Dedifferentiated amniotic fluid mesenchymal stem cell (primary cell): ENCODE results near the gene SCAF1.

Source experiments
- DNase-seq: peaks from one replicate; pipeline ENCODE4 v3.0.0-alpha.2; 2016; ENCODE audit errors: extremely low spot score

SCAF1 gene

GRCh38 chr19:49646586-49646985, 4.6 kb downstream of the SCAF1 start:
- DNase-seq = no peak

- no peak for DNase-seq
Observed at GRCh38 chr19:49651029-49651819, 9.2 kb downstream of the SCAF1 start.

- no peak for DNase-seq
Observed at GRCh38 chr19:49651820-49652550, 10.0 kb downstream of the SCAF1 start.

- DNase-seq = no peak
Observed at GRCh38 chr19:49652551-49653465, 10.8 kb downstream of the SCAF1 start.

- DNase-seq = no peak
Observed at GRCh38 chr19:49653466-49653806, 11.4 kb downstream of the SCAF1 start.

- DNase-seq = no peak
Observed at GRCh38 chr19:49654581-49654980, 12.6 kb downstream of the SCAF1 start.

GRCh38 chr19:49655570-49656455, 13.8 kb downstream of the SCAF1 start:
- no peak for DNase-seq

GRCh38 chr19:49656456-49657109, 14.6 kb downstream of the SCAF1 start:
- no peak for DNase-seq

- DNase-seq = no peak
Observed at GRCh38 chr19:49657493-49658138, 15.6 kb downstream of the SCAF1 start.

- DNase-seq = no peak
Observed at GRCh38 chr19:49658139-49658517, 16.1 kb downstream of the SCAF1 start.

- DNase-seq = no peak
Observed at GRCh38 chr19:49658566-49659442, 16.8 kb downstream of the SCAF1 start.

GRCh38 chr19:49660338-49660961, 18.4 kb downstream of the SCAF1 start:
- no peak for DNase-seq

GRCh38 chr19:49662011-49662410, 20.0 kb downstream of the SCAF1 start:
- DNase-seq = no peak

GRCh38 chr19:49663224-49663623, 21.2 kb downstream of the SCAF1 start:
- DNase-seq = no peak

GRCh38 chr19:49664171-49665035, 22.4 kb downstream of the SCAF1 start:
- DNase-seq = peak; percentile 75

- DNase-seq = no peak
Observed at GRCh38 chr19:49665036-49665350, 23.0 kb downstream of the SCAF1 start.

GRCh38 chr19:49665351-49666119, 23.5 kb downstream of the SCAF1 start, which contains the start of the genes BCL2L12 and IRF3:
BCL2L12 (plus strand) TSS chr19:49665933; CDS start chr19:49666693, 760 bp downstream.
IRF3 (minus strand) TSS chr19:49665857; CDS start chr19:49664838, 1,019 bp downstream.
- peak; percentile 96 for DNase-seq
